ENCODE measurements around the gene METTL2B.
A peak's percentile ranks its signal among the peaks of the same experiment; 100 is the strongest.
"Not testable (repeated sequence)": the region's sequence is repeated elsewhere in the genome, so short reads cannot be mapped to it uniquely, and the experiment has no call there.

The METTL2B gene

DNA sequence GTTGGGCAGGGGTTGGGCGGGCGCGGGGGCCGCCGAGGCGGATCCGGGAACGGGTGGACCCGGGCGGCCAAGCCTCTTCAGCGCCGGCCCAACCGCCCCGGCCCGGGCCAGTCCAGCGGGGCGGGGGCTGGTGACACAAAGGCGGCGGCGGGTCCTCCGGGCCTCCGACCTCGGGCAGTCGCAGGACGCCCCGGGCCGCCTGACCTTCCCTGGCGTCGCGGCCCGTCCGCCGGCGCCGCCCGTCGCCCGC lies 54.2 kb downstream of the METTL2B start:
- peak overlapping the region; percentile 89 for H3K4me3 ChIP-seq (ENCODE audit: low read depth, low read length)
- no peak for TF ChIP-seq CTCF (IDR thresholded peaks at IDR 0.05; ENCODE audit: low read depth, low read length, missing control alignments)
- no peak for DNase-seq (ENCODE audit: low read depth)

GRCh38 chr7:128531105-128531954 lies 54.8 kb downstream of the METTL2B start:
- peak overlapping the region; percentile 89 for H3K4me3 ChIP-seq (ENCODE audit: low read depth, low read length)
- not testable (repeated sequence) for DNase-seq (ENCODE audit: low read depth)

GRCh38 chr7:128531955-128532478 lies 55.5 kb downstream of the METTL2B start:
- DNase-seq (ENCODE audit: low read depth), result not testable (repeated sequence)
- peak overlapping the region; percentile 89 for H3K4me3 ChIP-seq (ENCODE audit: low read depth, low read length)

DNA sequence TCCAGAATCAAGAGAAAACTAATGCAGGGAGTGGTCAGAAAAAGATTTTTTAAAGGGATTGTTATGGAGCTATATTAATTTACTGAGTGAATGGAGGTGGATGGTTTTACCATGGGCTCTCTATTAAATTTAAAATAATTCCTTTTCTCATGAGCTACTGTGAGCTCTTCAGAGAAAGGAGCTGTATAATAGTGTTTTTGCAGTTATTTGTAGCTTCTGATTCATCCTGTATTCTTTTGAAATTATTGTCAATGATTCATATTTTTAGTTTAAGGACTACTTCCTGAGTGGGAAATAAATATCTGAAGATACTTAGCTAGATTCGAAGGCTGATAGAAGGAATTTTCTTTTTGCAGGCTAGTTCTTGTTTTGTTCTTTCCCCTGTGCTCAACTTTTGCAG lies 56.4 kb downstream of the METTL2B start:
- peak overlapping the region; percentile 42 for H3K4me3 ChIP-seq (ENCODE audit: low read depth, low read length)
- not testable (repeated sequence) for DNase-seq (ENCODE audit: low read depth)

- peak; percentile 27 for TF ChIP-seq CTCF (IDR thresholded peaks at IDR 0.05; ENCODE audit: low read depth, low read length, missing control alignments)
- not testable (repeated sequence) for H3K4me3 ChIP-seq (ENCODE audit: low read depth, low read length); DNase-seq (ENCODE audit: low read depth)
These were observed 60.9 kb downstream of the METTL2B start for GRCh38 chr7:128537410-128537809.

- DNase-seq (ENCODE audit: low read depth); H3K4me3 ChIP-seq (ENCODE audit: low read depth, low read length): not testable (repeated sequence)
These were observed 66.0 kb downstream of the METTL2B start for GRCh38 chr7:128542530-128542929.

- not testable (repeated sequence) for DNase-seq (ENCODE audit: low read depth); H3K4me3 ChIP-seq (ENCODE audit: low read depth, low read length)
These were observed 66.8 kb downstream of the METTL2B start for GRCh38 chr7:128543300-128543699.

GRCh38 chr7:128546319-128546851 lies 69.8 kb downstream of the METTL2B start:
- H3K4me3 ChIP-seq (ENCODE audit: low read depth, low read length), result not testable (repeated sequence)

GRCh38 chr7:128550920-128551319 lies 74.4 kb downstream of the METTL2B start:
- DNase-seq (ENCODE audit: low read depth), result no peak
- H3K4me3 ChIP-seq (ENCODE audit: low read depth, low read length), result no peak overlapping the region
- TF ChIP-seq CTCF (IDR thresholded peaks at IDR 0.05; ENCODE audit: low read depth, low read length, missing control alignments), result no peak

More at GRCh38 chr7:128546319-128546851, 69.8 kb downstream of the METTL2B start:
- not testable (repeated sequence) for DNase-seq (ENCODE audit: low read depth)

DNA sequence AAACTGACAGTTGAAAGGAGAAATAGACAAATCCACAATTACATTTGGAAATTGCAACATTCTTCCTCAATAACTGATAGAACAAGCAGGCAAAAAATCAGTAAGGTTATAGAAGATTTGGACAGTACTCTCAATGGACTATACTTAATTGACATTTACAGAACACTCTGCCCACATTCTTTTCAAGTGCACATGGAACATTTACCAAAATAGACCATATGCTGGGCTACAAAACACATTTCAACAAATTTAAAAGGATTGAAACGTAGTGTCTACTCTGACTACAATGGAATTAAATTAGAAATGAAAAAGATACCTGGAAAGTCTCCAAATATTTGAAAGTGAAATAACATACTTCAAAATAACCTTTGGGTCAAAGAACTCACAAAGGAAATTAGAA lies 77.8 kb downstream of the METTL2B start:
- not testable (repeated sequence) for H3K4me3 ChIP-seq (ENCODE audit: low read depth, low read length); DNase-seq (ENCODE audit: low read depth)
